A549 (cell line): Measurements from ENCODE around the gene IQSEC3. TPM values are rescaled to one million over a fixed set of nuclear protein-coding genes. Genes with fewer than 3 reads are reported as not detected.

Source experiments
- ATAC-seq, 2 experiments: fragments of 200-7000 bp in 1 of 2; fragments of >200 bp in 1 of 2; cut with Nextera tagmentation in 1 of 2; cut with Tn5 transposase in 1 of 2; 3 replicates each; pipeline versions ENCODE4 v1.8.0 to v1.9.1; 2018 to 2020; ENCODE audit warnings: mild to moderate bottlenecking in 1 of 2, moderate library complexity in 1 of 2
- CTCF ChIA-PET: fragments of 300-600 bp; sonication (Branson Sonifier 250); formaldehyde crosslinking; extraction: SDS; loops from one replicate; lab custom pipeline; 2021; ENCODE audit warnings: antibody characterized with exemption, inconsistent platforms; lab: Yijun Ruan, JAX
- POLR2A ChIA-PET: fragments of 350-600 bp; formaldehyde crosslinking; extraction: SDS; loops from one replicate; lab custom pipeline; 2021; ENCODE audit warnings: antibody characterized with exemption, inconsistent platforms; lab: Yijun Ruan, JAX
- DNase-seq, 2 experiments: peaks; one replicate each; pipeline versions ENCODE4 v3.0.0 to v3.0.0-alpha.2; 2011 to 2016; ENCODE audit warnings: low read depth in 1 of 2, low spot score in 1 of 2
- FAIRE-seq: peaks from 2 replicates; lab custom pipeline; 2011; peaks lifted over from hg19 to GRCh38; lab: Jason Lieb, UNC
- H3K27ac ChIP-seq, 2 experiments: fragments of >200 bp; sonication (Bioruptor Twin); formaldehyde crosslinking; 3 replicates each; pipeline ENCODE4 v1.5.1; 2016 to 2017
- H3K4me1 ChIP-seq: fragments of >200 bp; sonication (Bioruptor Twin); formaldehyde crosslinking; 3 replicates; pipeline ENCODE4 v1.6.1; 2016
- H3K4me2 ChIP-seq: fragments of >200 bp; sonication (Bioruptor Twin); formaldehyde crosslinking; 3 replicates; pipeline ENCODE4 v1.6.1; 2016
- H3K4me3 ChIP-seq: fragments of >200 bp; sonication (Bioruptor Twin); formaldehyde crosslinking; 3 replicates; pipeline ENCODE4 v1.5.1; 2016
- H3K9me3 ChIP-seq: fragments of >200 bp; sonication (Bioruptor Twin); formaldehyde crosslinking; 3 replicates; pipeline ENCODE4 v1.6.1; 2016
- ATOH8 ChIP-seq: fragments of 250-450 bp; sonication (Bioruptor Pico); IDR thresholded peaks from 2 replicates; pipeline ENCODE4 v1.5.0; 2020; ENCODE audit warnings: low read depth, mild to moderate bottlenecking, moderate library complexity
- CBX8 ChIP-seq: fragments of 200-600 bp; sonication (generic); IDR thresholded peaks from 2 replicates; pipeline ENCODE4 v1.6.1; 2016
- CHD2 ChIP-seq: fragments of 150-350 bp; IDR thresholded peaks from 2 replicates; pipeline ENCODE4 v1.6.1; 2014; ENCODE audit warnings: low read length; ENCODE audit not compliant: partially characterized antibody
- CHD4 ChIP-seq: fragments of 200-600 bp; sonication (generic); IDR thresholded peaks from 2 replicates; pipeline ENCODE4 v1.6.1; 2016; ENCODE audit warnings: antibody characterized with exemption, mild to moderate bottlenecking, borderline replicate concordance
- CTCF ChIP-seq: fragments of >200 bp; sonication (Bioruptor Twin); formaldehyde crosslinking; IDR thresholded peaks from 3 replicates; pipeline ENCODE4 v1.5.1; 2016
- EHMT2 ChIP-seq: fragments of 200-600 bp; sonication (generic); IDR thresholded peaks from 2 replicates; pipeline ENCODE4 v1.6.1; 2016; ENCODE audit warnings: antibody characterized with exemption, low read depth, mild to moderate bottlenecking, moderate library complexity
- FOSL2 ChIP-seq, 2 experiments: fragments of 450-650 bp in 1 of 2; fragments of >200 bp in 1 of 2; sonication (Bioruptor Twin) in 1 of 2; formaldehyde crosslinking; IDR thresholded peaks; 2 replicates each; pipeline versions ENCODE4 v1.5.0 to v1.6.1; 2016 to 2020; ENCODE audit warnings: mild to moderate bottlenecking in 1 of 2, moderate library complexity in 1 of 2
- FOXS1 ChIP-seq: fragments of 250-450 bp; sonication (Bioruptor Pico); IDR thresholded peaks from 2 replicates; pipeline ENCODE4 v1.5.0; 2020; ENCODE audit warnings: mild to moderate bottlenecking, moderate library complexity
- HOXA7 ChIP-seq: fragments of 250-450 bp; sonication (Bioruptor Pico); IDR thresholded peaks from 2 replicates; pipeline ENCODE4 v1.5.0; 2020; ENCODE audit warnings: mild to moderate bottlenecking, moderate library complexity
- JUN ChIP-seq, 2 experiments: fragments of >200 bp; sonication (Bioruptor Twin); formaldehyde crosslinking; IDR thresholded peaks; 2 replicates in 1 of 2; 3 replicates in 1 of 2; pipeline ENCODE4 v1.6.1; 2016 to 2017
- JUNB ChIP-seq: fragments of >200 bp; sonication (Bioruptor Twin); formaldehyde crosslinking; IDR thresholded peaks from 2 replicates; pipeline ENCODE4 v1.6.1; 2016
- KDM1A ChIP-seq: fragments of 200-600 bp; sonication (generic); IDR thresholded peaks from 2 replicates; pipeline ENCODE4 v1.6.1; 2016; ENCODE audit warnings: low read depth, mild to moderate bottlenecking
- MYC ChIP-seq: IDR thresholded peaks from 2 replicates; pipeline ENCODE4 v1.6.1; 2012; ENCODE audit warnings: mild to moderate bottlenecking, inconsistent platforms, low read length, improper control_type of control experiment, borderline replicate concordance
- NFE2L2 ChIP-seq: fragments of 150-350 bp; conservative IDR thresholded peaks from 2 replicates; pipeline ENCODE4 v1.6.1; 2014; ENCODE audit warnings: low read length
- POLR2A ChIP-seq: IDR thresholded peaks from 2 replicates; pipeline ENCODE4 v1.6.1; 2012; ENCODE audit warnings: mild to moderate bottlenecking, low read length
- POLR2AphosphoS2 ChIP-seq: conservative IDR thresholded peaks from 2 replicates; pipeline ENCODE4 v1.6.1; 2012; ENCODE audit warnings: low read length, improper control_type of control experiment, inconsistent platforms
- RAD21 ChIP-seq, 2 experiments: fragments of >200 bp in 1 of 2; sonication (Bioruptor Twin) in 1 of 2; formaldehyde crosslinking in 1 of 2; IDR thresholded peaks in 1 of 2; conservative IDR thresholded peaks in 1 of 2; 2 replicates in 1 of 2; 3 replicates in 1 of 2; pipeline ENCODE4 v1.6.1; 2012 to 2018; ENCODE audit warnings: inconsistent platforms in 1 of 2
- RFX5 ChIP-seq: fragments of 450-650 bp; IDR thresholded peaks from 2 replicates; pipeline ENCODE4 v1.7.1; 2014; ENCODE audit warnings: antibody characterized with exemption, mild to moderate bottlenecking, moderate library complexity
- SREBF2 ChIP-seq: fragments of 450-650 bp; IDR thresholded peaks from 2 replicates; pipeline ENCODE4 v1.6.1; 2014; ENCODE audit warnings: mild to moderate bottlenecking, moderate library complexity
- ZC3H11A ChIP-seq: fragments of 450-650 bp; IDR thresholded peaks from 2 replicates; pipeline ENCODE4 v1.6.1; 2014; ENCODE audit warnings: antibody characterized with exemption, mild to moderate bottlenecking
- ZSCAN20 ChIP-seq: fragments of 250-450 bp; sonication (Bioruptor Pico); IDR thresholded peaks from 2 replicates; pipeline ENCODE4 v1.8.0; 2022; ENCODE audit warnings: mild to moderate bottlenecking, moderate library complexity
- WGBS: methylation state at CpG from one replicate; pipeline ENCODE4 v1.1.6; 2017; ENCODE audit errors: missing lambda C conversion rate; 5-methylcytosine and 5-hydroxymethylcytosine counted together
- polyA plus RNA-seq, 4 experiments: library from polyadenylated mRNA; depleted of rRNA in 3 of 4; stranded (reverse); fragments of >200 nt; fragmentation: RNase III in 1 of 4; extraction: RNeasy Plus Mini Kit Qiagen cat#74134 plus additional on column Dnase treatment in 1 of 4; gene quantifications; 2 replicates in 3 of 4; 3 replicates in 1 of 4; pipeline ENCODE4 v1.2.3, GENCODE V29; 2011 to 2017
- TF ChIP-seq, protein P1 (sequence below): fragments of >200 bp; sonication (Bioruptor Twin); formaldehyde crosslinking; IDR thresholded peaks from 2 replicates; pipeline ENCODE4 v1.6.1; 2016
- TF ChIP-seq, protein P2 (sequence below): fragments of >200 bp; sonication (Bioruptor Twin); formaldehyde crosslinking; IDR thresholded peaks from 3 replicates; pipeline ENCODE4 v1.6.1; 2016

Gene IQSEC3
- polyA plus RNA-seq, 2 of the 4 experiments (the other 2 are of a cell fraction) = not detected

DNA sequence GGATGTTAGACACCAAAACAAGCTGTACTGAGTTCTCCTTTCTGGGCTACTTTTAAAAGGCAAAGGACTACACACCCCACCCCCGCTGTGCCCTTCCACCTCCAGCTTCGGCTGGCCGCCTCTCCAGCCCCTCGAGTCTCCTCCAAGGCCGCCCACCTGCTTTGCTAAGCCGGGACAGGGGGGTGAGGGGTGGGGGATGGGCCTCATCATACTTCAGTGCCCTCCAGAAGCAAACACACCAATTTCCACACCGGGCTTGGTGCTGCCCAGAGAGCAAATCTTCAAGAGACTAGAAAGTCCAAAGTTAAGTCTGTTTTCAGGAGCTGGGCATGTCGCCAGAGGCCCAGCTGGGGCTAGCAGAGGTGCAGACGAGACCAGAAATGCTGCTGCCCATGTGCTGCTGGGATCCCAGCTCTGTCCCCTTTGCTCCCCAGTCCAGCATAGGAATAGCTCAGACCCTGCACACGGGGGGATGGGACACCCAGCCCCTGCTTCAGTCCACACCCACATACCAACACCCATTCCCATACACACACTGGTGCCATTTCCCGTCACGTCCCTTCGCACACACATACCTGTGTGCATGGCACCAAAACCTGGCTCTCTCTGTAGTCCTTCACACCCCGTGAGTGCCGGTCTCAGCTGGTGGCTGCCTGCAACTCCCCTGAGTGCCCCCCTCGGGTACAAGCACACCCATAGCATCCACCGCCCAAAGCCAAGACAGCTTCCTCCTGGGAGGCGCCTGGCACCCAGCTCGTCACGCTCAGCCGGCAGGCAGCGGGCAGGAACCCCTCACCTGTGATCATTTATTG lies 146.4 kb downstream of the IQSEC3 start:
- no peak for TF ChIP-seq CTCF
- TF ChIP-seq KDM1A = no peak
- TF ChIP-seq CHD4 = no peak
- TF ChIP-seq SREBF2 = no peak
- no peak for TF ChIP-seq NFE2L2
- TF ChIP-seq CBX8 = no peak
- TF ChIP-seq, protein P1, sequence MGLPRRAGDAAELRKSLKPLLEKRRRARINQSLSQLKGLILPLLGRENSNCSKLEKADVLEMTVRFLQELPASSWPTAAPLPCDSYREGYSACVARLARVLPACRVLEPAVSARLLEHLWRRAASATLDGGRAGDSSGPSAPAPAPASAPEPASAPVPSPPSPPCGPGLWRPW = no peak
- TF ChIP-seq, protein P2, sequence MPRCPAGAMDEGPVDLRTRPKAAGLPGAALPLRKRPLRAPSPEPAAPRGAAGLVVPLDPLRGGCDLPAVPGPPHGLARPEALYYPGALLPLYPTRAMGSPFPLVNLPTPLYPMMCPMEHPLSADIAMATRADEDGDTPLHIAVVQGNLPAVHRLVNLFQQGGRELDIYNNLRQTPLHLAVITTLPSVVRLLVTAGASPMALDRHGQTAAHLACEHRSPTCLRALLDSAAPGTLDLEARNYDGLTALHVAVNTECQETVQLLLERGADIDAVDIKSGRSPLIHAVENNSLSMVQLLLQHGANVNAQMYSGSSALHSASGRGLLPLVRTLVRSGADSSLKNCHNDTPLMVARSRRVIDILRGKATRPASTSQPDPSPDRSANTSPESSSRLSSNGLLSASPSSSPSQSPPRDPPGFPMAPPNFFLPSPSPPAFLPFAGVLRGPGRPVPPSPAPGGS = no peak
- no peak for TF ChIP-seq CHD2
- TF ChIP-seq POLR2AphosphoS2 = no peak
- TF ChIP-seq ZSCAN20 (CRISPR knock-in tag) = no peak
- TF ChIP-seq RFX5 = no peak
- no peak for TF ChIP-seq HOXA7 (CRISPR knock-in tag)
- no peak for TF ChIP-seq FOXS1
- TF ChIP-seq RAD21 (conservative IDR thresholded peaks at IDR 0.05 in 1 of 2, IDR thresholded peaks at IDR 0.05 in 1 of 2) = no peak
- TF ChIP-seq ZC3H11A = no peak
- no peak for TF ChIP-seq EHMT2
- TF ChIP-seq POLR2A = no peak
- DNase-seq = no peak
- WGBS = 56% methylated on average over 14 of the region's 22 CpGs
- FAIRE-seq = no peak
- POLR2A ChIA-PET = no interaction called here
- CTCF ChIA-PET = interaction anchor here (0.7 to 1.9 kb wide), 6 partner anchors 8 to 23 kb away, joined by 3 to 9 read pairs (median 6); no protein-coding TSS in a partner anchor
- Histone ChIP-seq H3K4me3 (no peak overlapping the region), H3K9me3 (no peaks in the 10 kb centered on the region), H3K4me1 (peaks cover 18% of the 10 kb centered on the region), H3K4me2 (peak overlapping the region; percentile 31; the same call in 2 of the 3 replicates), H3K27ac (0 out of 6 replicates have a peak overlapping the region, but pooled peaks of 1 of the 2 experiments have one; percentile 8)
- peak in 1 of 2 experiments; percentile 27; a peak in 3 of 6 replicates for ATAC-seq

DNA sequence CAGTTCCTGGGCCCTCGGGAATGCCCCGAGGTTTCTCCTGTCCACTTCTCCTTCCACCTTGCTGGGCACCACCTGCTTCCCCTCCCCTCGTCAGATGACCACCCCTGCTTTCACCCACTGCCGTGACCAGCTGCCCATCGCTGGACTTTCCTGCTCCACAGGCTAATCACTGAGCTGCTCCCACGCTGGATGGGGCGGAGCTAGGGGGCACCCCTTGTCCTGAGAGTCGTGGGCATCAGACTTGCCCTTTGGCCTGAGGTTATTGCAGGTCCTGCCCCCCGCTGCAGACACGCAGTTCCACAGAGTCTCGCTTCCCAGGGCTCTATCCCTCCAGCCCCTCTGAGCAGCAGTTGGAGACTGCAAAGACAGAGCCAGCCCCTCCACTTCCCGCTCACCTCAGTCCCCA lies 147.0 kb downstream of the IQSEC3 start:
- Histone ChIP-seq H3K27ac (peak overlapping the region in 1 of 2 experiments; percentile 58; a peak in 2 of 6 replicates), H3K4me2 (no peak overlapping the region), H3K4me1 (peaks cover 18% of the 10 kb centered on the region), H3K4me3 (no peak overlapping the region), H3K9me3 (no peaks in the 10 kb centered on the region)
- CTCF ChIA-PET = interaction anchor here (0.8 to 1.9 kb wide), 3 partner anchors 8 to 24 kb away, joined by 3 to 7 read pairs (median 5); no protein-coding TSS in a partner anchor
- POLR2A ChIA-PET = no interaction called here
- no peak for FAIRE-seq
- 67% methylated on average over 12 of the region's 12 CpGs for WGBS
- DNase-seq = no peak
- TF ChIP-seq, protein P2 = no peak
- TF ChIP-seq CHD2 (no peak), NFE2L2 (no peak), ATOH8 (no peak), FOSL2 (IDR thresholded peaks at IDR 0.05) (no peak), FOSL2 (CRISPR knock-in tag; IDR thresholded peaks at IDR 0.05) (no peak), RAD21 (conservative IDR thresholded peaks at IDR 0.05 in 1 of 2, IDR thresholded peaks at IDR 0.05 in 1 of 2) (no peak), MYC (no peak), JUN (IDR thresholded peaks at IDR 0.05) (no peak), ZC3H11A (no peak), JUNB (no peak), CTCF (no peak)
- ATAC-seq = peak in 1 of 2 experiments; percentile 36; a peak in 3 of 6 replicates
